Cardiac muscle cell (in vitro differentiated cells and primary cell): ENCODE measurements around the gene ZNF768. TPM values are rescaled to one million over a fixed set of nuclear protein-coding genes. Genes with fewer than 3 reads are reported as not detected.
"Not testable (repeated sequence)": the region's sequence is repeated elsewhere in the genome, so short reads cannot be mapped to it uniquely, and the experiment has no call there.

ENCODE experiments used
- DNase-seq, 2 donors: peaks; one replicate each; pipeline versions ENCODE4 v3.0.0 to v3.0.0-alpha.2; 2010 to 2017; ENCODE audit warnings: low read depth in 1 of 2, low spot score in 1 of 2
- H3K27ac ChIP-seq: fragments of 200-600 bp; sonication (generic); 2 replicates; pipeline ENCODE4 v1.5.1; 2016
- H3K27me3 ChIP-seq: fragments of 200-600 bp; sonication (generic); 2 replicates; pipeline ENCODE4 v1.6.0; 2016; ENCODE audit warnings: control low read depth
- H3K36me3 ChIP-seq: fragments of 200-600 bp; sonication (generic); 2 replicates; pipeline ENCODE4 v1.5.1; 2016; ENCODE audit warnings: control low read depth
- H3K4me1 ChIP-seq: fragments of 200-600 bp; sonication (generic); 2 replicates; pipeline ENCODE4 v1.8.1; 2017; ENCODE audit warnings: low read depth, mild to moderate bottlenecking, mixed run types
- H3K4me3 ChIP-seq: fragments of 200-600 bp; sonication (generic); 2 replicates; pipeline ENCODE4 v1.5.1; 2016; ENCODE audit warnings: mild to moderate bottlenecking
- H3K9me3 ChIP-seq: fragments of 200-600 bp; sonication (generic); 2 replicates; pipeline ENCODE4 v1.5.1; 2017; ENCODE audit warnings: low read depth, mild to moderate bottlenecking, control low read depth
- CTCF ChIP-seq: IDR thresholded peaks from 2 replicates; pipeline ENCODE4 v1.5.1; 2012; ENCODE audit warnings: low read depth, mild to moderate bottlenecking, low read length
- polyA plus RNA-seq: library from polyadenylated mRNA; unstranded; fragments of >200 nt; fragmentation: Nextera tagmentation; extraction: Ambion mirVana; gene quantifications from 2 replicates; pipeline ENCODE4 v1.2.1, GENCODE V29; 2016
- total RNA-seq: library from RNA; depleted of rRNA; stranded (reverse); fragments of >200 nt; gene quantifications from 2 replicates; pipeline ENCODE4 v1.2.3, GENCODE V29; 2016

ZNF768 gene
- total and polyA plus RNA-seq, 2 experiments from 2014 or later, result 19.4 to 79.1 TPM

GRCh38 chr16:30526823-30527634 lies 663 bp upstream of the ZNF768 start:
- Histone ChIP-seq H3K9me3 (no peaks in the 10 kb centered on the region), H3K27me3 (no peaks in the 10 kb centered on the region), H3K36me3 (peaks cover 4% of the 10 kb centered on the region), H3K4me3 (peak overlapping the region; percentile 43), H3K27ac (peak overlapping the region; percentile 92), H3K4me1 (peaks cover 5% of the 10 kb centered on the region)
- DNase-seq, result peak; percentile 99
- peak; percentile 36 for TF ChIP-seq CTCF

GRCh38 chr16:30525844-30526136 lies 576 bp downstream of the ZNF768 start:
- no peak for TF ChIP-seq CTCF
- peak overlapping the region; percentile 43 for H3K4me3 ChIP-seq
- DNase-seq, result no peak
- peaks cover 5% of the 10 kb centered on the region for H3K4me1 ChIP-seq
- H3K27me3 ChIP-seq, result no peaks in the 10 kb centered on the region
- peak overlapping the region; percentile 92 for H3K27ac ChIP-seq
- peaks cover 4% of the 10 kb centered on the region for H3K36me3 ChIP-seq
- no peaks in the 10 kb centered on the region for H3K9me3 ChIP-seq

- Histone ChIP-seq H3K36me3 (peaks cover 4% of the 10 kb centered on the region), H3K27me3 (no peaks in the 10 kb centered on the region), H3K27ac (no peak overlapping the region), H3K9me3 (no peaks in the 10 kb centered on the region), H3K4me1 (peaks cover 5% of the 10 kb centered on the region), H3K4me3 (no peak overlapping the region)
- DNase-seq, result no peak
- TF ChIP-seq CTCF, result no peak
Measured at GRCh38 chr16:30524575-30525568, 1.5 kb downstream of the ZNF768 start.

GRCh38 chr16:30523768-30524574 lies 2.4 kb downstream of the ZNF768 start:
- peaks cover 4% of the 10 kb centered on the region for H3K36me3 ChIP-seq
- H3K27ac ChIP-seq, result no peak overlapping the region
- no peaks in the 10 kb centered on the region for H3K27me3 ChIP-seq
- no peaks in the 10 kb centered on the region for H3K9me3 ChIP-seq
- H3K4me1 ChIP-seq, result peaks cover 5% of the 10 kb centered on the region
- peak in 1 of 2 donors; percentile 69 for DNase-seq
- TF ChIP-seq CTCF, result no peak
- no peak overlapping the region for H3K4me3 ChIP-seq

- DNase-seq, H3K27me3 ChIP-seq, H3K9me3 ChIP-seq, H3K4me1 ChIP-seq, H3K27ac ChIP-seq, H3K36me3 ChIP-seq, H3K4me3 ChIP-seq: not testable (repeated sequence)
Measured at GRCh38 chr16:30522702-30523463, 3.5 kb downstream of the ZNF768 start.
